CD4-positive, alpha-beta memory T cell (primary cell): ENCODE measurements around the gene EME1. TPM values are rescaled to one million over a fixed set of nuclear protein-coding genes. Genes with fewer than 3 reads are reported as not detected.
A peak's percentile ranks its signal among the peaks of the same experiment; 100 is the strongest.

ENCODE experiments used
- CTCF ChIA-PET: fragments of 350-600 bp; sonication (Branson Sonifier 250); formaldehyde crosslinking; loops from one replicate; lab custom pipeline; 2021; ENCODE audit warnings: inconsistent platforms; ENCODE audit not compliant: partially characterized antibody; lab: Charles Lee
- POLR2A ChIA-PET: fragments of 350-600 bp; sonication (Branson Sonifier 250); formaldehyde crosslinking; loops from one replicate; lab custom pipeline; 2021; ENCODE audit not compliant: partially characterized antibody; lab: Charles Lee
- DNase-seq, 5 donors: peaks; one replicate each; pipeline versions ENCODE4 v3.0.0 to v3.0.0-alpha.2; 2020 to 2022; ENCODE audit warnings: mixed read lengths in 1 of 5
- H3K27ac ChIP-seq: one replicate; pipeline ENCODE4 v1.7.0; 2013; ENCODE audit warnings: low read depth, low read length
- H3K27me3 ChIP-seq: 2 replicates; pipeline ENCODE4 v1.7.0; 2013; ENCODE audit warnings: mild to moderate bottlenecking, low read length, moderate library complexity; ENCODE audit not compliant: insufficient read depth
- H3K36me3 ChIP-seq: 2 replicates; pipeline ENCODE4 v1.7.0; 2013; ENCODE audit warnings: mild to moderate bottlenecking, low read length, moderate library complexity; ENCODE audit not compliant: insufficient read depth
- H3K4me1 ChIP-seq: 2 replicates; pipeline ENCODE4 v1.7.0; 2013; ENCODE audit warnings: mild to moderate bottlenecking, low read length, moderate library complexity; ENCODE audit not compliant: insufficient read depth
- H3K4me3 ChIP-seq, 2 donors: one replicate each; pipeline ENCODE4 v1.7.0; 2013; ENCODE audit warnings: low read length in 2 of 2, mild to moderate bottlenecking in 1 of 2
- H3K9me3 ChIP-seq, 2 donors: one replicate each; pipeline ENCODE4 v1.7.0; 2013; ENCODE audit warnings: low read length in 2 of 2, control low read depth in 1 of 2; ENCODE audit not compliant: control insufficient read depth in 1 of 2
- H3K27ac Mint-ChIP-seq, 7 donors: one replicate each; pipeline ENCODE4 v1.8.0; 2020 to 2021; ENCODE audit warnings: mixed read lengths in 7 of 7, mild to moderate bottlenecking in 6 of 7, inconsistent platforms in 3 of 7, moderate library complexity in 3 of 7
- H3K27me3 Mint-ChIP-seq, 2 donors: one replicate each; pipeline ENCODE4 v1.8.0; 2020 to 2021; ENCODE audit warnings: mixed read lengths in 2 of 2
- H3K36me3 Mint-ChIP-seq, 2 donors: one replicate each; pipeline ENCODE4 v1.8.0; 2020 to 2021; ENCODE audit warnings: mixed read lengths in 2 of 2, inconsistent platforms in 1 of 2, mild to moderate bottlenecking in 1 of 2
- H3K4me1 Mint-ChIP-seq, 4 donors: one replicate each; pipeline ENCODE4 v1.8.0; 2020 to 2021; ENCODE audit warnings: mixed read lengths in 4 of 4, mild to moderate bottlenecking in 1 of 4
- H3K4me3 Mint-ChIP-seq, 8 donors: one replicate each; pipeline ENCODE4 v1.8.0; 2020 to 2021; ENCODE audit warnings: mixed read lengths in 8 of 8, mild to moderate bottlenecking in 7 of 8, moderate library complexity in 6 of 8, inconsistent platforms in 3 of 8
- H3K9me3 Mint-ChIP-seq, 8 donors: one replicate each; pipeline ENCODE4 v1.8.0; 2020 to 2021; ENCODE audit warnings: mixed read lengths in 8 of 8, mild to moderate bottlenecking in 5 of 8, inconsistent platforms in 3 of 8, moderate library complexity in 1 of 8
- intact Hi-C: fragments of 100-400 bp; cut with micrococcal nuclease; formaldehyde crosslinking; loops from one replicate; pipeline ENCODE4 v1.15.1; 2023
- polyA plus RNA-seq, 2 donors: library from polyadenylated mRNA; unstranded; fragments of 300-500 nt; fragmentation: Illumina TruSeq; gene quantifications; one replicate each; pipeline ENCODE4 v1.2.3, GENCODE V29; 2021
- total RNA-seq, 2 experiments: library from RNA; stranded (reverse); gene quantifications; one replicate each; pipeline ENCODE4 v1.2.3, GENCODE V29; 2021

Gene EME1
- total and polyA plus RNA-seq, 4 experiments from 2014 or later = 0.13 to 0.89 (median 0.41) TPM; not detected in 1

DNA sequence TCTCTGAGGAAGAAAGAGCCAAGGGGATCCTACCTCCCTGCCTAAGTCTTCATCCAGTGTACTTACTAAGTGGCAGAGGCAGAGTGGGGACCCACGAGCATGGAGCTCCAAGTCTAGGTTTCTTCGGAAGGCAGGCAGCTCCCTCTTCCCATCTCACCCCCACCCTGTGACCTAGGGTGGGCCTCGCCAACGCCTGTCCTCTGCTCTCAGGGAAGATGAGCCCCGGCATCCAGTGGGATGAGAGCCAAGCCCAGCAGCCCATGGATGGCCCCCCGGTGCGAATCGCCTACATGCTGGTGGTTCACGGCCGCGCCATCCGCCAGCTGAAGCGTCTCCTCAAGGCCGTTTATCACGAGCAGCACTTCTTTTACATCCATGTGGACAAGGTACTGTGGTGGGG, 18.8 kb upstream of the EME1 start:
- Histone ChIP-seq H3K27ac (no peak overlapping the region), H3K4me3 (no peak overlapping the region), H3K9me3 (no peaks in the 10 kb centered on the region), H3K36me3 (peaks cover 33% of the 10 kb centered on the region), H3K4me1 (no peaks in the 10 kb centered on the region), H3K27me3 (no peaks in the 10 kb centered on the region)
- ChIA-PET POLR2A (interaction anchor here (1.0 to 1.4 kb wide), 2 partner anchors 19 to 43 kb away, joined by 3 to 4 read pairs; partner anchors contain the start of genes EME1, LRRC59 and MRPL27), CTCF (no interaction called here)
- Mint-ChIP-seq H3K27me3 (no peaks in the 10 kb centered on the region), H3K27ac (peak overlapping the region in 1 of 7 donors; percentile 35), H3K4me3 (no peak overlapping the region), H3K36me3 (peaks cover 15 to 48% of the 10 kb centered on the region in 2 donors), H3K4me1 (peaks cover 1 to 17% (median 13%) of the 10 kb centered on the region in 4 donors), H3K9me3 (no peaks in the 10 kb centered on the region)
- intact Hi-C loops = no loop called here
- no peak for DNase-seq

- peaks cover 0 to 17% (median 10%) of the 10 kb centered on the region in 4 donors for H3K4me1 Mint-ChIP-seq
Observed at GRCh38 chr17:50354776-50355175, 18.3 kb upstream of the EME1 start.

GRCh38 chr17:50355336-50355700, 17.7 kb upstream of the EME1 start:
- H3K36me3 Mint-ChIP-seq = peaks cover 15 to 50% of the 10 kb centered on the region in 2 donors
- no peak overlapping the region for H3K4me3 Mint-ChIP-seq
- H3K27me3 Mint-ChIP-seq = no peaks in the 10 kb centered on the region

More at GRCh38 chr17:50354776-50355175, 18.3 kb upstream of the EME1 start:
- no peak overlapping the region for H3K4me3 ChIP-seq
- intact Hi-C loops = no loop called here
- no peaks in the 10 kb centered on the region for H3K27me3 Mint-ChIP-seq
- no peak for DNase-seq
- H3K36me3 ChIP-seq = peaks cover 33% of the 10 kb centered on the region
- H3K4me1 ChIP-seq = no peaks in the 10 kb centered on the region
- H3K27me3 ChIP-seq = no peaks in the 10 kb centered on the region
- H3K36me3 Mint-ChIP-seq = peaks cover 15 to 50% of the 10 kb centered on the region in 2 donors
- no peak overlapping the region for H3K27ac ChIP-seq
- peak overlapping the region in 1 of 7 donors; percentile 35 for H3K27ac Mint-ChIP-seq
- H3K9me3 Mint-ChIP-seq = no peaks in the 10 kb centered on the region
- POLR2A ChIA-PET = interaction anchor here (1.0 to 1.4 kb wide), 3 partner anchors 9 to 42 kb away, joined by 3 to 10 read pairs (median 4); partner anchors contain the start of genes EME1, LRRC59, MRPL27 and XYLT2
- CTCF ChIA-PET = no interaction called here
- no peak overlapping the region for H3K4me3 Mint-ChIP-seq
- H3K9me3 ChIP-seq = no peaks in the 10 kb centered on the region

GRCh38 chr17:50355701-50356341, 17.2 kb upstream of the EME1 start:
- no peaks in the 10 kb centered on the region for H3K27me3 Mint-ChIP-seq
- Histone ChIP-seq H3K27ac (no peak overlapping the region), H3K4me3 (no peak overlapping the region), H3K9me3 (no peaks in the 10 kb centered on the region), H3K4me1 (no peaks in the 10 kb centered on the region), H3K36me3 (peaks cover 33% of the 10 kb centered on the region), H3K27me3 (no peaks in the 10 kb centered on the region)
- intact Hi-C loops = no loop called here
- H3K4me1 Mint-ChIP-seq = peaks cover 0 to 14% (median 10%) of the 10 kb centered on the region in 4 donors
- no peak overlapping the region for H3K27ac Mint-ChIP-seq
- DNase-seq = no peak
- CTCF ChIA-PET = interaction anchor here (1.4 kb wide), 1 partner anchor 13 kb away, joined by 4 read pairs; no protein-coding TSS in a partner anchor
- POLR2A ChIA-PET = interaction anchor here (1.2 kb wide), 1 partner anchor 10 kb away, joined by 10 read pairs; the partner anchor contains the start of gene XYLT2
- peaks cover 15 to 50% of the 10 kb centered on the region in 2 donors for H3K36me3 Mint-ChIP-seq
- H3K9me3 Mint-ChIP-seq = no peaks in the 10 kb centered on the region
- no peak overlapping the region for H3K4me3 Mint-ChIP-seq

More at GRCh38 chr17:50355336-50355700, 17.7 kb upstream of the EME1 start:
- Histone ChIP-seq H3K9me3 (no peaks in the 10 kb centered on the region), H3K27ac (no peak overlapping the region), H3K36me3 (peaks cover 33% of the 10 kb centered on the region), H3K4me1 (no peaks in the 10 kb centered on the region), H3K27me3 (no peaks in the 10 kb centered on the region), H3K4me3 (no peak overlapping the region)
- Mint-ChIP-seq H3K9me3 (no peaks in the 10 kb centered on the region), H3K4me1 (peaks cover 0 to 17% (median 10%) of the 10 kb centered on the region in 4 donors), H3K27ac (no peak overlapping the region)
- ChIA-PET CTCF (interaction anchor here (1.4 kb wide), 1 partner anchor 14 kb away, joined by 4 read pairs; no protein-coding TSS in a partner anchor), POLR2A (interaction anchor here (1.2 kb wide), 1 partner anchor 9 kb away, joined by 10 read pairs; the partner anchor contains the start of gene XYLT2)
- no peak for DNase-seq
- intact Hi-C loops = no loop called here

GRCh38 chr17:50356418-50356817, 16.6 kb upstream of the EME1 start:
- intact Hi-C loops = no loop called here
- Histone ChIP-seq H3K4me1 (no peaks in the 10 kb centered on the region), H3K4me3 (no peak overlapping the region), H3K36me3 (peaks cover 33% of the 10 kb centered on the region), H3K27ac (no peak overlapping the region), H3K27me3 (no peaks in the 10 kb centered on the region), H3K9me3 (no peaks in the 10 kb centered on the region)
- no peaks in the 10 kb centered on the region for H3K9me3 Mint-ChIP-seq
- POLR2A ChIA-PET = no interaction called here
- no peak for DNase-seq
- peaks cover 15 to 48% of the 10 kb centered on the region in 2 donors for H3K36me3 Mint-ChIP-seq
- no peaks in the 10 kb centered on the region for H3K27me3 Mint-ChIP-seq
- H3K27ac Mint-ChIP-seq = no peak overlapping the region
- CTCF ChIA-PET = interaction anchor here (1.4 kb wide), 1 partner anchor 13 kb away, joined by 4 read pairs; no protein-coding TSS in a partner anchor
- H3K4me1 Mint-ChIP-seq = peaks cover 0 to 11% (median 9%) of the 10 kb centered on the region in 4 donors
- no peak overlapping the region for H3K4me3 Mint-ChIP-seq

DNA sequence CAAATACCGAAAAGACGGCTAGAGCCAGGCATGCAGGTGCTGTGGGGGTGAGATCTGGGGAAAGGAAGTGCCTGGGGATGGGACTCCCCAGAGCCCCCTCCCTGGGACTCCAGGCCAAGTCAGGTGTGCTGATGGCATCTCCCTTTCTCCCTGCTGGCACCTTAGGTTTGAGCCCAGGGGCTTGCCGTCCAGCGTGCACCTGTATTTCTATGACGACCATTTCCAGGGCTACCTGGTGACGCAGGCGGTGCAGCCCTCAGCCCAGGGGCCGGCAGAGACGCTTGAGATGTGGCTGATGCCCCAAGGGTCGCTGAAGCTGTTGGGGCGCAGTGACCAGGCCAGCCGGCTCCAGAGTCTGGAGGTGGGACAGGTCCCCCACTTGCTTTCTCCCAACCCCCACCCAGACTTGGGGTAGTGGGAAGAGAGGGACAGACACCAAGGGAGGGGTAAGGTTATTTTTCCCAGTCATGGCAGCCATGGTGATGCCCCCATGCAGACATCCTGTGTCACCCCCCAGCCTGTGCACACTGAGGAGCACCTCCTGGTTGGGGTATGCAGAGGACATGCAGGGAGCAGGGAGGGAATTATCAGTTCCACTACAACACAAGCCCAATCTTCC, 16.0 kb upstream of the EME1 start:
- CTCF ChIA-PET = interaction anchor here (3.4 kb wide), 1 partner anchor 40 kb away, joined by 20 read pairs; the partner anchor contains the start of gene LRRC59
- Mint-ChIP-seq H3K4me3 (no peak overlapping the region), H3K4me1 (peaks cover 3 to 9% (median 7%) of the 10 kb centered on the region in 4 donors), H3K9me3 (no peaks in the 10 kb centered on the region), H3K27me3 (no peaks in the 10 kb centered on the region), H3K36me3 (peaks cover 10 to 45% of the 10 kb centered on the region in 2 donors), H3K27ac (no peak overlapping the region)
- intact Hi-C loops = no loop called here
- Histone ChIP-seq H3K27ac (no peak overlapping the region), H3K27me3 (no peaks in the 10 kb centered on the region), H3K9me3 (no peaks in the 10 kb centered on the region), H3K4me3 (no peak overlapping the region), H3K4me1 (peaks cover under 1% of the 10 kb centered on the region), H3K36me3 (peaks cover 33% of the 10 kb centered on the region)
- no peak for DNase-seq
- POLR2A ChIA-PET = no interaction called here

- ChIA-PET POLR2A (interaction anchor here (2.2 kb wide), 1 partner anchor 10 kb away, joined by 10 read pairs; no protein-coding TSS in a partner anchor), CTCF (interaction anchor here (0.8 to 3.4 kb wide), 2 partner anchors 11 to 39 kb away, joined by 3 to 20 read pairs; partner anchors contain the start of gene LRRC59)
- H3K27me3 ChIP-seq = no peaks in the 10 kb centered on the region
- H3K27ac Mint-ChIP-seq = no peak overlapping the region
- peaks cover 7% of the 10 kb centered on the region for H3K4me1 ChIP-seq
- no peak overlapping the region for H3K4me3 Mint-ChIP-seq
- peaks cover 8 to 12% (median 10%) of the 10 kb centered on the region in 4 donors for H3K4me1 Mint-ChIP-seq
- no peak overlapping the region for H3K4me3 ChIP-seq
- H3K27ac ChIP-seq = no peak overlapping the region
- no peaks in the 10 kb centered on the region for H3K9me3 Mint-ChIP-seq
- intact Hi-C loops = no loop called here
- H3K27me3 Mint-ChIP-seq = no peaks in the 10 kb centered on the region
- peaks cover 8 to 41% of the 10 kb centered on the region in 2 donors for H3K36me3 Mint-ChIP-seq
- peaks cover 33% of the 10 kb centered on the region for H3K36me3 ChIP-seq
- H3K9me3 ChIP-seq = no peaks in the 10 kb centered on the region
- DNase-seq = no peak
Observed at GRCh38 chr17:50358177-50358576, 14.9 kb upstream of the EME1 start.
